Cerebellar cortex (tissue), 1 donor: ENCODE data around the gene TLL2.

Experiments
- DNase-seq: peaks from one replicate; pipeline ENCODE4 v3.0.0-alpha.2; 2015; ENCODE audit warnings: low spot score

The TLL2 gene

DNA sequence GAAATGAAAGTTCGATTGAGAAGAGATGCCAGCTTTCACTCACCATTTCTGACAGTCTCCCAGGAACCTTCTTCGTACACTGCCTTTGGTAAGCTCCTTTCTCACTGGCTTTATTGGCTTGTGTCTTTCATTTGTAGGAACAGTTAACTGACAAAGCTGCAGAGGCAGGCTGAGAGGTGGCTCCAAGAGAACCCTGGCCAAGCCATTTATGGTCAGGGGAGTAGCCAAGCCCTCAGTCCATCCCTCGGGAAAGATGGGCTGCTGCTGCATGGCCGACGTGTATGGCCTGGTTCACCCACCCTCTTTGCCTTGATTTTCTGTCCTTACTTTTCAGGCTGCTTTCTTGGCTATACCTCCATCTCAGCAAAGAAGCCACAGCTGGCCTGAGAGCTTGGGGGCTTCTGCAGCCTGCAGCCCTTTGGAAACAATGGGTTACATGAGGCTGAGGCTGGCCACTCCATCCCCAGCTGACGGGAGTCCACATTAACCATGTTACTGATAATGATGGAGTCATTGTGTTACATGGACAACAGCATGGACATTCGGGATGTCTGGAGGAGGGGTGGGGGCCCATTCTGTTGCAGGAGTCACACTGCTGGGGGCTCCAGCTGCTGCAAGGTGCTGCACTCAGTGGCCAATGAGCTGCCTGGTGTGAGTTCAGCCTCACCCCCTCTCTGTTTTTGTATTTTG, 154.7 kb downstream of the TLL2 start, which contains the start of gene OPALIN:
Gene OPALIN (minus strand): TSS at position 152 of the 690 bp plus-strand sequence. CDS start 106 bp downstream, at position 46.
- DNase-seq = no peak

DNA sequence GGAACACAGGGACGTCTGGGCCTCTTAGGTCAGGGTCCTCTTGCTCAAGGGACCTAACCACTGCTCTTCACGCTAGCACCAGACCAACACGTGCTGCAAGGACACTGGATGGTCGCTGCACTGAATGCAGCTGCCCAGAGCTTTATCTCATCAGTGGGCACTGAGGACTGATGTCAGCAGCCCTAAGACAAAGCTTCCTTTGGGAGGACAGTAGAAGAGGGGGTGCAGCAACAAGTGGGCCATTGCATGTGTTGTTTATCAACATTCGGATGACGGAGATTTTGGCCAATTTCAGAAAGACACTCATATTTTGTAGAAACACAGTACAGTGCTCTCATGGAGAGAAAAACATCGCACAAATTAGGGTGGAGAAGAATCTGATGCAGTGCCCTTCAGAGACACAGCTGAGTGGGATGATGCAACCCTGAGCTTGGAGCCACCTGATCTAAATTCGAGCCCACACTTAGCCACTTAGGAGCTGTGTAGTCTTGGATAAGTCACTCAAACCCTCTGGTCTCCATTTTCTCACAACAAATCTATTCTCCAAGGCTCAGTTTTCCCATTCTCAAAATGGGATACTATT, 156.6 kb downstream of the TLL2 start:
- DNase-seq = no peak

DNA sequence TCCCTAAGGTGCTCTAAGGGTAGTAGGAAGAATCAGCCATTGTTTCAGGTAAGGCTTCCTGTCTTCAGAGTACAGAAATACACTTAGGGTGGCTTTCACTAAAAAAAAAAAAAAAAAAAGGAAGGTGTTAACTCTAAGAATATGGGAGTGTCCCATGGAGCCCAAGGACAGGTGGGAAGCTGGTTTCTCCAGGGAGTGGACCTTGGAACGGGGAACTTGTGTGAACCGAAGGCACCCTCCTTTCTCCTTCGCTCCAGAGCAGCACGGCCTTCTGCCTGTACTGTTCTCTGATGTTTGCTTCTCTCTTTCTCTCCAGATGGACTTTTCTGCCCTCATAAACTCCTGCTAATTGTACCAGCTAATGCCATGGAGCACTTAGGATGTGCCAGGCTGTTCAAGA, 161.1 kb downstream of the TLL2 start:
- no peak for DNase-seq

DNA sequence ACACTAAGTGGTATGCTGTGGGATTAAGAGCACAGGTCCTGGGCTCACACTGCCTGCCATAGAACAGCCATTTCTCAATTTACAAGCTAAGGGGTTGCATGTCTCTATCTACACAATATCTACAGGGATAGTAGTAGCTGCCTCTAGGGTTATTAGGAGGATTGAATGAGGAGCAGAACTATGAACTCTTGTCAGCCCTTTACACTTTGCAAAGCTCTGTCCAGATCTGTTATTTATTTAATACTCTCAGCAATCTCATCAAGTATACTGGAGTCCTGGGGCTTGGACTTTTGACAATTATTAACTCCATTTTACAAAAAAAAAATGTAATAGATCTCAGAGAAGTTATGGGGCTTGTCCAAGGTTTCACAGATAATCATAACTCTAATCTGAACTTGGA, 161.7 kb downstream of the TLL2 start:
- no peak for DNase-seq

DNA sequence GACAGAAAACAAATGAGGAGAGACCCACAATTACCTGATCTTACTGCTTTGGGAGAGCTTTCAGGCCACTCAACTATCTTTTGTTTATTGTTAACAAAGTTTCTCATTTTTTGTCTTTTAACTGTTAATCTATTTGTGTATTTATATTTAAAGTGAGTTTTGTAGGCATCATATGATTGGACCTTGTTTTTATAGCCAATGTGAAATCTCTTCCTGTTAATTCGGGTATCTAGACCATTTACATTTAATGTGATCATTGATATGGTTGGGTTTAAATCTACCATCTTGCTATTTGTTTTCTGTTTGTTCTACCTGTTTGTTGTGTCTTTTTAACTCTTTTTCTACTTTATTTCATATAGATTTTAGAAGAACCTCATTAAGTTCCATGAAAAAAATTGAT, 167.4 kb downstream of the TLL2 start:
- DNase-seq = no peak

DNA sequence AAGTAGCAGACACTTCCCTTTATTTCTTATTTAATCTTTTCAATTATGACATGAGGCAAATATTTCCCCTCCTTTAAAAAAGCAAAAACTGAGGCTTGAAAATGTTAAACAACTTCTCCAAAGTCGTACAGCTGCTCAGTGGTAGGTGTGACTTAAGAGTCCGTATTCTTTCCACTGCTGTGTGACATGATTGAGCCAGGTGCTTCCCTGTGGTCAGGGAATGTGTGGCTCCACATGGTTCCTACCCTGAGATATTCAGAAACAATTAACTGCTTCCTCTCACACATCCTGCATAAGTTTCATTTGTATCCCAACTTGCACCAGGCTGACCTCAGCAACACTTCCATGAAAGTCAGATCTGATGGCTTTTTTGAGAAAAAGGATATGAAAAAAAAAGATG, 168.5 kb downstream of the TLL2 start:
- no peak for DNase-seq

DNA sequence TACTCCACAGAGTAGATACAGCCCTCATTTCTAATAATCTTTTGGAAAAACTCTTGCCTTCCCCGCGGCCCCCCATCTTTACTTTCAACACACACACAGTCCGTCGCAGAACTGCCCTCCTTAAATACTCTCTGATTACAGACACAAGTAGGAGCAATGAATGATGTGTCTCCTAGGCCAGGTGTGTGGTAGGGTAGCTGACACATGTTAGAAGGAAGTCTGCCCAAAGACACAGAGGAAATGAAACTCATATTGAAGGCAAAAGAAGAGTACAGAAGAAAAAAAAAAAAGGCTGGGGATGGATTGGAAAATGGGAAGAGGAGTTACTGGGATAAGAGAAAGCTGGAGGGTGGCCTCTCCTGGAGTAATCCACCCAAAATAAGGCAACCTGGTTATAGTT, 169.5 kb downstream of the TLL2 start:
- DNase-seq = no peak

DNA sequence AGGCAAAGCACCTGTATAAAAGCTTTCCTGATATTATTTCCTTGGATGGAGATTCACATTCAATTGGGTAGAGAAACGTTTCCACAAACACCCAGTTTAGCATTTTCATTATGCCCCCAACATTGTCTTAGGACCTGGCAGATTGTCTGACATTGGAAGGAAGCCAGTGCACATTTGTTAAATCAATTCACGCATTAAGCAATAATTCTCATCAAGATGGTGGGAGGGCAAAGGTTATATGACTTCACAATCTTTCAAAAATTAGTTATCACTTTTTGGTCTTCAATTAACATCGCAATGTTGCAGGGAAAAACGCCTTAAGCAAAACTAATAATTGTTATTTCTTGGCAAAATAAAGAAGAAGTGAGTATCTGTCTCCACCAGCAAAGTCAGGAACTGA, 171.3 kb downstream of the TLL2 start:
- no peak for DNase-seq

DNA sequence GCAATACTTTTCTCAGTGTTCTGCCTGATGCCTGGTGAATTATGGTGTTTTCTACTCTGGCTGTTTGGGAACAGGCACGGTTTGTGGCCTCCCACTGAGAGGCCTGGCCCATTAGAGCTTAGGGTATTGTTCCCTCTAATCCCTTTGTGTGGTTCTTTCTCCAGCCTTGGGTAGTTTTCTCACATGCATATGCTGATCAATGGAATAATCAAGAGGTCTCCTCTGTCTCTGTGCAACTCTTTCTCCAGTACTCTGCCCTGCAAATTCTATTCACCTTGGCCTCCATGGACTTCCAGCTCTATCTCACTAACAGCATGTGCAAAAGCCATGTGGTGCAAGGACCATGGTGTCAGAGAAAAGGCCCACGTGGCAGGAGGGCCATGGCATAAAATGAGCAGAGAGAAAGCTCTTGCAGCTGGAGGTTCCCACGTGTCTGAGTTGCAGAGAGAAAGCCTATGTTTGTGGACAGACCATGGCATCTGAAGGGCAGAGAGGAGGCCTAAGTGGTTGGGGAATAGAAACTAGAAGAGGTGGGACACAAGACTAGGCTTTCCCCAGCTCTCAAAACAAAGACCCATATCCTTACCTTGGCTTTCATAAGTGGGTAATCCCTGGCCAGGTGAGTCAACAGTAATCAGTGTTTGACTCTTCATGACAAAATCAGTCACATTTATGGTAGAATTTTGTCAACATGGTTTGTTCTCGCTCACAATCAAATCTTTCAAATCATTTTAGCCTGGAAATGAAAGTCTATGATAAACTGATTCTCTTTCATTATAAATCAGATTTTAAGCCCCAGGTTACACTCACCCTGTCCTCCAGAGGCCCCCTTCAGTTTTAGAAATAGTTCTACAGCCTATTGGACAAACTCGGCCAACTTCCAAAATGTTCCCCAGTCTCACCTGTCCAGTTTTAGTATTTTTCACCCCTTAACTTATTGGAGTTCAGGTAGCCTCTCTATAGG, 172.2 kb downstream of the TLL2 start:
- no peak for DNase-seq

DNA sequence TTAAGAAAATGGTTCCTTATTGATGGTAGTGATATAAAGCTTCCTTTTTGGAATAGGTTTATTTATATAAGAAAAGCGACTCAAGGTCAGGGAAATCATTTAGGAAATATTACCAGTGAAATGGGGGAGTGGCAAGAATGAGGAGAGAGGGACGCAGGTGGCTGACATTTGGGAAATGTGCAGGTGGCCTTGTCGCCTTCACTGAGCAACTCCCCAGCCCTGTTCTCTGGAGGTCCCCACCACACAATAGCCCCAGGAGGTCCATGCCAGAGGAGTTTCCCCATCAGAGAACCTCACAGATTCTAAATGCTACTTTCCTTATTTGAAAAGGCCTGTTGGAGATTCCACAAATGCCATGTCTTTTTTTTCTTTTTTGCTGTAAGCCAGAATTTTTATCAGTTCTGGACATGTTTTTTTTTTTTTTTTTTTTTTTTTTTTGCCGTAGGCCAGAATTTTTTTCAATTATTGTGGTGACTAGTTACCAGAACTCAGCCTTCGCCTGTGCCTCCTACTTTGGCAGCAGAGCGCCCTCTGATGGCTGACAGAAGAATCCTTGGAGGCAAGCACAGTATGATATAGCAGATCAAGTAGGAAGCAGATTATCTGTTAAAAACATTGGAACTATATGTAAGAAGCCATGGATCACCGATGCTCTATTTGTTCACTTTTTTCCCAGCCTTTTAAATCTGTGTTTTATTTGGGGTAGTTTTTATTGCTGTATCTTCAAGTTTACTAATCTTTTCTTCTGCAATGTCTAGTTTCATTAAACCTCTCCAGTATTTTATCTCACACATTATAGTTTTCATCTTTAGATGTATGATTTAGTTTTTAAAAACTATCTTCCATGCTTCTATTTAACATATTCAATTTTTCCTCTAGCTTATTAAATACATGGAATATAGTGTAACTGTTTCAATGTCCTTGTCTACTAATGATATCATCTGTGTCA, 173.5 kb downstream of the TLL2 start:
- peak; percentile 49 for DNase-seq

DNA sequence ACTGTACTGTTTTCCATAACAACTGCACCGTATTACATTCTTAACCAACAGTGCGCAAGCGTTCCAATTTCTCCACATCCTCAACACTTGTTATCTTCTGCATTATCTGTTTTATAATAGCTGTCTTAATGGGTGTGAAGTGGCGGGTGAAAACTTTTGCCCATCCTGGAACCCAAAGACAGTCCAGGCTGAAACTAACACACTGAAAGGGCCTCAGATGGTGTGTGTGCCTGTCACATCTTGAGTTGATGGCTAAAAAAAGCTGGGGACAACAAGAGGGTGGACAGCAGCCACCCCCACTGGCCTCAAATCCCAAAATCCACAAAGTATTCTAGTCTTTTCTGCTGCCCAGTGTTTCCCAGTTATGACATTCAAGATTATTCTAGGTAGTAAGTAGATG, 174.3 kb downstream of the TLL2 start:
- DNase-seq = no peak

DNA sequence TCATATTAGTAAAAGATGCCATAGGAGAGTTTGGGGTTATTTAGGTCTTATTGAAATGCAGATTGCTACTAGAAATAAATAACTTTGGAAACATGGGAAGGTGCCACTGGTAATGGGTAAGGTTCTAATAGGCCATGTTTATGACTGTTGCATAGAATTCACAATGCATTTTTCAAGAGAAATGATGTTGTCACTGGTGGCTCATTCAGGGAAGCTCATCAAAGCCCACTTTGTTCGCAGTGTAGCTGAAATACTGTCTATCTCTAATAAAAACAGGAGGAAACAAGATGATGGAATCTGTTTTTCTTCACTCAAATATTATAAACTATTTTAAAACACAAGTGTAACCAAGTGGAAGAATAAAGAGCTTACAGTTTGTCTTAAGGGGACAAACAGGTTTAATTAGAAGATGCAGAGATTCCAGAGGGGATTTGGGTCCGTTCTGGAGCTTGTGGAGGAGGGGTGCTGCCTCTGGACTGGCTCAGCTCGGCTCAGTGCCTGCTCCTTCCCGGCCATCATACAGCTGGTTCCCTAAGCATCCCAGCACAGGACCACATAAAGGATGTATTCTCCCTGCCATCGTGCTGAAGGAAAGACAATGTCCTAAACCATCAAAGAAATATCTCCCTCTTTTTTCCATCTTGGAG, 175.3 kb downstream of the TLL2 start:
- no peak for DNase-seq

DNA sequence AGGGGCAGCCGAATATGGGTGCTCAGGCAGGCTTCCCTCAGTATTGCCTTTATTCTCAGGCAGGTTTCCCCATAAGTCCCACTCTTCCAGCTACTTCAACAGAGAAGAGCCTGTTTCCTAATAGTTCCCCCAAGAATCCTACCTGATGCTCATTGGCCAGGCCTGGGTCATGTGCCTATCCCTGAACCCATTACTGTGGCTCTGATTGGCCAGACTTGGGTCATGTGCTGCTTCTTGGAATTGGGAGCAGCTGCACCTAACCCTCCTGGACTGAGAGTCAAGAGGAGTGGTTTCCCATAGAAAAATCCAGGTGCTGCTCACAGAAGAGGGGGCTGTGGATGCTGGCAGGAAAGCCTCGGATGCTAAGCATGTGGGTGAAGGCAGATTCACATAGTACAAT, 176.6 kb downstream of the TLL2 start:
- DNase-seq = no peak

DNA sequence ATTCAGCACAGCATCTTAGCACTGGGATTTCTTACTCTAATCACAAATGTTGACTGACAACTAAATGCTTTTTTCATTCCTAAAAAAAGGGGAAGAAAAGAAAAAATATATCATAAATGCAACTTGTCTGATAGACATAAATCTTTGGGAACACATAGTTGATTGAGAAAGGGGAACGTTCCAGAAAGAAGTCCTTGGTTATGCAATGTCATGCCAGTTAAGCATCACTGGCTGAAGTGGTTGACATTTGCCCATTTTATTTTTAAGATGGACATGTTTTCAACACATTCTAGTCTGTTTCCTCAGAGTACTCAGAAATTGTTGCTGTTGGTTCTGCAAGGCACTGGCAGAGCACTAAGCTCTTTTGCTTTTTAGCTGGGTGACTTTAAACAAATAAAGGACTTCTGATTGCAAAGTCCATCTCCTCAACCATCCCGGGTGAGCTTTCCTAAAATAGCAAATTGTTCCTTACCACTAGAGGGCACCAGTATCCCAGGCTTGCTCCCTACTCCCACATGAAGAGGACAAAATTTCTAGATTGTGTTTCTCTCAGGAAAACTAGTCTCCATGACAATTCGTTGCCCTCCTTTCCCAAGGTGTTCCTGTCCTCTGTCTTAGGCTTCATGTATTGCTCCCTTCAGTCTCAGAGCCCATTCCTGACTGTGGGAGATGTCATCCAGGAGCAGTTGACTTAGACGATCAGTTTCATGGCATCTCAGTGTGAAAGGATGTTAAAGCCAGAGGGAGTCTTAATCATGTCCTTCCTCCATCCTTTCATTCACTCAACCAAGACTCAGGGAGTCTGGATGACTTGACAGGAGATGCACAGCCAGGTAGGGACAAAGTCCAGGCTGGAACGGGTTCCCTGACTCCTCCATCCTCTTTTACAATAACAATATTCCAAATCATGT, 178.9 kb downstream of the TLL2 start:
- DNase-seq = peak; percentile 73

DNA sequence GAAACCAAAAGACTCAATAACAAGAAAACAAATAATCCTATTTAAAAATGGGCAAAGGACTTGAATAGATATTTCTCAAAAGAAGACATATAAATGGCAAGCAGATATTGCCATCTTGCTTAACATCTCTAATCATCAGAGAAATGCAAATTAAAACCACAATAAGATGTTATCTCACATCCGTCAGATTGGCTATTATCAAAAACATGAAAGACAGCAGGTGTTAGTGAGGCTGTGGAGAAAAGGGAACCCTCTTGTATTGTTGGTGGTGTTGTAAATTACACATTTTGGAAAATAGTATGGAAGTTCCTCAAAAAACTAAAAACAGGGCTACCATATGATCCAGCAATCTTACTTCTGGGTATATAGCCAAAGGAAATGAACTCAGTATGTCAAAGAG, 180.6 kb downstream of the TLL2 start:
- no peak for DNase-seq

DNA sequence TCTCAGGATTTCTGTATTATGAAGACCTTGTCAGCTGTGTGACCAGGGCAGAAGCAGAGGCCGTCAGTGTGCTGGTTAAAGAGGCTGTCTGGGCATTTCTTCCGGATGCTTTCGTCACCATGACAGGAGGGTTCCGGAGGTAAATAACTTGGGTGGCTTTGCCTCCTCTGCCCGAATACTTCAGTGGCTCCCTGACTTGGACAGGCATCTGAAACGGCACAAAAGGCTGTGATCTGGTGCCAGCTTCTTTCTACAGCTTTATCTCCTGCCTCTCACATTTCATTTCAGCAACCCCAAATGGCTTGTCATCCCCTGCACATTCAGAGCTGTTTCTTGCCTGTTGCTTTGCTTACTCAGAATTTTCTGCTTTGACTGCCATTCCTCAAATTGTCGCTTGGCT, 186.3 kb downstream of the TLL2 start:
- DNase-seq = no peak

DNA sequence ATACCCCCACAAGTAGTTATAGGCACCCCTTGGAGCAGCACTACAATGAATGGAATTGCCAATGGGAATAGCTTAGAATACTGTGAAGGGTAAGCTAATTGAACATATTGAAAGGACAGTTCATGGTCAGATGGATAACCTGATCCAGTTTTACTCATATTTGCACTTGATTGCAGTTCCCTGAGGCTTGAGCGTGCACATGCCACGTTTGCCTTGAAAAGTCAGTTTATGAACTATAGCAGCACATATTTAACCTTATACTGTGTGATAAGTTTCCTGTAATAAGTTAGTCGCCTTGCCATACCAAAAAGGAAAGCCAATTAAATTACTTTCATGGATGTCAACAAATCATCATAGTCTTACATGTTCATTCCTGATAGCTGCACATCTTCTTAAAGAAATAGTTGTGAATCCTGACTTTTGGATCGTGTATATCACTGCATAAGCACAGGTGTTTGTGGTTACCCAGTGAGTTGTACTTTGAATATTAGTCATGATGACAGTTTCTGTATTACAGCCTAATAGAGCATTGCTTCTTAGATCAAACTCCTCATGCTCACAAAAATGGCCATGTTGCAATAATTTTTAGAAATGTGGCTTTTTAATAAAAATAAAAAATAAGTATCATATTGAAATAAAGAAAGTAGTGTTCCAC, 187.9 kb downstream of the TLL2 start:
- no peak for DNase-seq

DNA sequence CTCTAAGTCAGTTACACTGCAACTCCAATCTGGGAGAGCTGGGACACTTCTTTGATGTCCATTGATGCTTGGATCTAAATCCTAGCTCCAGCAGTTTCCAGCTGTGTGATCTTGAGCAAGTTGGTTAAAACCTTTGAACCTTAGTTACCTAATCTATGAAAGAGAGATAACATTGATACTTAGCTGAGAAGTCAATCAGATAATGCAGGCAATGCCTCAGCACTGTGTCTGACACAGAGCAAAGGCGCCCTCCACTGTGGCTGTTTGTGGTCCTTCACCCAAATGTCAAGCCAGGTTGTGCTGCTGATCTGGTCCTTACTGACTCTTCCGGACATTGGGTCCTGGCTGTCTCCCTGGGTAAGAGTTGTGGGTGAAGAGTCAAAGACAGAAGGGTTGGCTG, 189.3 kb downstream of the TLL2 start:
- DNase-seq = no peak

DNA sequence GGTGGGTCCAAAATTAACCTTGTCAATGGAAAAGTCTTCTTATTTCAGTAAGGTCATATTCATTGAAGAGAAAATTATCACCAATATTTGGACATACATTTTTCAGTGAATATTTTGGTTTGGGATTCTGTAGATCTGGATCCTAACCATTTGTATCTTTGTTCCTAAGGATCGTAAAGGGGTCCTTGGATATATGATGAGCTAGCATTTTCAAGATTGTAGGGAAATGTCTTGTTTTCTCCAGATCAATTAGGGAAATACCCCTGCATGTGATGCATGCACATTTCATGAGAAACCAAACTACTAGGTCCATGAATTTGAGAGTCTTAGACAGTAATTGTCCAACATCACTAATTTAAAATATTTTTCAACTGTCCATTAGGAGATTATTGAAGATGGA, 191.5 kb downstream of the TLL2 start:
- no peak for DNase-seq

DNA sequence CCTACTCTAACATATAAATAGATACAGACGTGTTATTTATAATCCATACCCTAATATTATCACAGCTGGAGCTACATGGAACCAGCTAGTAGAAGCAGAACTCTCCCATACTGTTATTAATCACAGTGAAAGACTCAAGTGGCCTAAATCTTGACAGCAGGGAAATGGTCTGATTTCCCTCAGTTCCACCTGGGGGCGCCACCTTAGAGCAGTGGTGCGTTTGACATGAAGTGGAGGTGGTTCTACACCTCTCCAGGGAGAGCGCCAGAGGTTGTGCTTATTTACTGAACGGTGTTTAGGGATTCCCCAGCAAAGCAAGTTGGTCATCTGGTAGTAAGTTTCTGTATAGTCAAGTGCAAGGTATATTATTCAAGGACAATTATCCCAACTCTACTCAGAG, 191.9 kb downstream of the TLL2 start:
- no peak for DNase-seq
